GM19463 (cell line): ENCODE results near the gene MT1B.

Experiments used
- ATAC-seq: cut with Tn5 transposase; IDR thresholded peaks from one replicate; pipeline ENCODE4 v1.9.1; 2021; ENCODE audit warnings: mild to moderate bottlenecking, moderate library complexity; ENCODE audit not compliant: unreplicated experiment

The MT1B gene

DNA sequence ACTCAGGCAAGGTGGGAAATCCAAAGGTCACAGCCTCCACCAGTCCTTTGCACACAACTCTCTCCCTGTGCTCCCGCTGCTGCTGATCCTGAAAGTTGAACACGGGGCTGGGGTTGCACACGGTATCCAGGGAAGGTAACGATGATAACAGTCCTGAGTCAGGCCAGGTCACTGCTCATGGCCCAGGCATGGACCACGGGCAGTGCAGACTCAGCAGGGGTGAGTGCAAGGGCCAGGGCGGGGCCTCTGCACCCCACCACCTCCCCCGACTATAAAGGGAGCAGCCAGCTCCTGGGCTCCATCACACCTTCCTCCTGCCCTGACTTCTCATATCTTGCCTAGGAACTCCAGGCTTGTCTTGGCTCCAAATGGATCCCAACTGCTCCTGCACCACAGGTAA, at the start of gene MT1B:
MT1B (plus strand) TSS at position 301 of the 400 bp plus-strand sequence; CDS start at position 369, 68 bp downstream.
- ATAC-seq, result no peak

DNA sequence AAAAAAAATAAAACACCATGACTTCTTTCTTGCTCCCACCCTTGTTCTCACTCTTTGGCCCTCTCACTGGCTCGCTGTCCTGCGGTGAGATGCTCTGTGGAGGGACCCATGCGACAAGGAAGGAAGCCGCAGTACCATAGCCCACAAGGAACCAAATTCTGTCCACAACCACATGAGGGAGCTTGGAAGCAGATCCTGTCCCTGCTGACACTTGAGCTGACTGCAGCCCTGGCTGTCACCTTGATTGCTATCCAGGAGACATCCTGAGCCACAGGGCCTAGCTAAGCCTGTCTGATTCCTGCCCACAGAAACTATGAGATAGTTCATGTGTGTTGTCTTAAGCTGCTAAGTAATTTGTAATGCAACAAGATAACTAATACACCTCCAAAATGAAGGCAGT, 48.1 kb upstream of the MT1B start:
- no peak for ATAC-seq

DNA sequence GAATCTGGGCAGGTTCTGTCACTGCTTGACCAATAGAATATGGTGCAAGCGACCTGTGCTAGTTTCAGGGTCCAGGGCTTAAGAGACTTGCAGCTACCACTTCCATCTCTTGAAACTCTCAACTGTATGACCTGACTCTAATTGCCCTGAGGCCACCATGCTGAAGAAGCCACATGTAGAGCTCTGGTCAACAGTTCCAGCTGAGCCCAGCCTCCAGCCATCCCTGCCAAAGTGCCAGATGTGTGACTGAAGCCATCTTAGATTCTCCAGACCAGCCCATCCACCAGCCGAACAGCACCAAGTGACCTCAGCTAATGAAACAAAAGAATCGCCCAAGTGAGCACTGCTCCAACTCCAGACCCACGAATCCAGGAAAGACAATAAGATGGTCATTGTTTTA, 46.7 kb upstream of the MT1B start:
- no peak for ATAC-seq

DNA sequence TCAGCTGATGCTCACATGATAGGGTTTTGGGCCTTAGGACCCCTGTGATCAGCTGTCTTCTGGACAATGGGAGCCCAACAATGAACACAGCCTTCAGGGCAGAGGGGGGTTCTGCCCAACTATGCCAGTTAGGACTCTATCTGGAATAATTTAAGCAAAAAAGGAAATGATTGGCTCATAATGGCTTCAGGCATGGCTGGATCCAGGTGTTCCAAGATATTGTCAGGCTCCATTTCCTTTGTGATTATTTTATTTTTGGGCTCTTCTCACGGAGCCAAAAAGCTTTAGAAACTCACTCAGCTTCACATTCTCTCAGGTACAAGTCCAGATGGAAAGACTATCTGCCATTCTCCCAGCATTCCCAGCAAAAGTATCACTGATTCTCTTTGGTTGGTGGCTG, 46.2 kb upstream of the MT1B start:
- no peak for ATAC-seq

DNA sequence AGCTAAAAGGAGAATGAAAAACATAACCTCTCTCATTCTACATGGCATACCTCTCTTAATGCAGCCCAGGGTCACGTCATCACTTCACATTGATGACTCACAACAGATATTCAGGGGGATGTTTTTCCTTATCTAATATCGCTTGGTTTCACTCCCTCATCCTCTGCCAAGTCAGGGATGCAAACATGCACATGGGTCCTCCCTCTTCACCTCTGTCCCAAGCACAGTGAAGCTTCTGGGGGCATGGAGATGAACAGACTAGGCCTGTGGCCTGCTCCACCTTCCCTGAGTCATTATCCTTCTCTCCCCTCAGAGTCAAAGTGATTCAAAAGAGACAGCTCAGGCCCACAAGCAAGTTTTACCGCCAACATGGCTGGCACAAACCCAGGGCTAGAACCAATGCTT, 45.6 kb upstream of the MT1B start:
- no peak for ATAC-seq

DNA sequence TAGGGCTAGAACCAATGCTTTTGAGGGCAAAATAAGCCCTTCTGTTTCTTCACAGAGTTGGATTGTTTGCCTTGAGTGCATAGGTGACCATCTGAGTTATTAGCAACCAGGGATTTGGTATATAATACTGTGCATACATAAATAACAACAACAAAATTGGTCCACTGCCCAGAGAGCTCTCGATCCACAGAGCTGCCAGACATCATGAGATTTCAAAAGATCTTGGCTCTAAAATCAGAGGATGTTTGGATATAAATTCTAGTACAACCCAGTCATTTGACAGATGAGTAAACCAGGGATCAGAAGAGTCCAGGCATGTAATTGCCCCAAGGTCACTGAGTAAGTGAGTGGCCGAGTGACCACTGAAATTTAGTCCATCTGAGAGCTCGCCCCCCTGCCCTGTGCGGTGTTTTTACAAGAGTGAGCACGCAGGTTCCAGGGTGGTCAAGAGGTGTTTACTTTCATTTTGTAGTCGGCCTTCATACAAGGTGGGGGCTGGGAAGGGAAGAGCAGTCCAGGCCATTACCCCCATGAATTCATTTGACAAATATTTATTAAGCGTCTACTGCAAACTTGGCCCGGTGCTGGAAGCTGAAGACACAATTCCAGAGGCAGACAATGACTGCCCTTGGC, 45.1 kb upstream of the MT1B start:
- ATAC-seq, result no peak

DNA sequence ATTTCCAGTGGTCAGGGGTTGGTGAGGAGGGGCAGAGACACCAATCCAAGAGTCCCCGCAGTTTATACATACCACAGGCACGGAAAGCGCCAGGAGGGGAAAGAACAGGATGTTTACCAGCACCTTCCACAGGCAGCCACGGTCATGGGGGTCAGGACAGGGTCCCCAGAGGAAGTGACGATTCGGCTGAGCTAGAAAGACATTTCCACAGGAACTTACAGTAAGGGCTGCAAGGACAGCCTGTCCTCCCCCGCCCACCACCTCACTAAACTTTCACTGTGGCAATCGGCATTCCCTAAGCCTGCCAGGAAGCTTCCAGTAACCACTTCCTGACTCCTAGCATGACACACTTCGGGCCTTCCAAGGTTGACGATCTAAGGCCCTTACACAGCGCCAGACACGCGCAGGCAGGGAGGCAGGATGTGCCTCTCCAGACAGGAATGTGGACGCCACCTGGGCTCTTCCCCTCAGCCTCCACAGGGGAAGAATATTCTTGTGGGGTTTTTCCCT, 44.5 kb upstream of the MT1B start:
- no peak for ATAC-seq

DNA sequence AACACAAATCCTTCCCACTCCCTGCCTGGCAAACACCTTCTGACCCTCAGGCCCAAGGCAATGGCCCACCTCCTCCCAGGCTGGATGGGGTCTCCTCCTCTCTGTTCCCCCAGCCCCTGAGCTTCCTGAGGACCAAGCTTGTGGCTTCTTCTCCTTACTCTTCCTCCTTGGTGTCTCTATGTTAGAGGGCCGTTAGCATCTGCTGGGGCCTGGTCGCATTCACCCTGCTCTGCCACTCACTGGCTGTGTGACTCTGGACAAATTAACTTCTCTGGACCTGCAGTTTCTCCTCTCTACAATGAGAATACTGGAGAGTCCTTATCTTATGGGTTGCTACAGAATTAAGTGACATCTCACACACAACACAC, 44.0 kb upstream of the MT1B start:
- ATAC-seq, result no peak

DNA sequence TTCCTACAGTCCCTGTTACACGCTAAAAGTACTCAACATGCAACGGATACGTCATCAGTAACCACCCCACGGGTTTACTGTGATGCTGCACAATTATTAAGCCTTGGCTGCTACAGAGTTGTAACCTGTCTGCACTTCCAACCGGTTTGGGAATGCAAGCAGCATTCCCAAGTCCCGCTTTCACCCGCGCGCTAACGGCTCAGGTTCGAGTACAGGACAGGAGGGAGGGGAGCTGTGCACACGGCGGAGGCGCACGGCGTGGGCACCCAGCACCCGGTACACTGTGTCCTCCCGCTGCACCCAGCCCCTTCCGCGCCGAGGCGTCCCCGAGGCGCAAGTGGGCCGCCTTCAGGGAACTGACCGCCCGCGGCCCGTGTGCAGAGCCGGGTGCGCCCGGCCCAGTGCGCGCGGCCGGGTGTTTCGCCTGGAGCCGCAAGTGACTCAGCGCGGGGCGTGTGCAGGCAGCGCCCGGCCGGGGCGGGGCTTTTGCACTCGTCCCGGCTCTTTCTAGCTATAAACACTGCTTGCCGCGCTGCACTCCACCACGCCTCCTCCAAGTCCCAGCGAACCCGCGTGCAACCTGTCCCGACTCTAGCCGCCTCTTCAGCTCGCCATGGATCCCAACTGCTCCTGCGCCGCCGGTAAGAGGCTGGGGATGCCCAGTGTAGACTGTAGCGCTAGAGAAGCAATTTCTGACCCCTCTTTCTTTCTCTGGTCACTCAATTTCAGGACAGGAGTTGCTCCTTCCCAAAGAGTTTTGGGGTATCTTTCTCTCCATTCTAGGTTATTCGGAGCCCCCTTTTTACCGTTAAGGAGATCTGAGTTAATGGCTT, 43.4 kb upstream of the MT1B start, which contains the start of gene MT2A:
MT2A (plus strand) TSS at position 542 of the 833 bp plus-strand sequence; CDS start at position 614, 72 bp downstream.
- peak; percentile 86 for ATAC-seq

DNA sequence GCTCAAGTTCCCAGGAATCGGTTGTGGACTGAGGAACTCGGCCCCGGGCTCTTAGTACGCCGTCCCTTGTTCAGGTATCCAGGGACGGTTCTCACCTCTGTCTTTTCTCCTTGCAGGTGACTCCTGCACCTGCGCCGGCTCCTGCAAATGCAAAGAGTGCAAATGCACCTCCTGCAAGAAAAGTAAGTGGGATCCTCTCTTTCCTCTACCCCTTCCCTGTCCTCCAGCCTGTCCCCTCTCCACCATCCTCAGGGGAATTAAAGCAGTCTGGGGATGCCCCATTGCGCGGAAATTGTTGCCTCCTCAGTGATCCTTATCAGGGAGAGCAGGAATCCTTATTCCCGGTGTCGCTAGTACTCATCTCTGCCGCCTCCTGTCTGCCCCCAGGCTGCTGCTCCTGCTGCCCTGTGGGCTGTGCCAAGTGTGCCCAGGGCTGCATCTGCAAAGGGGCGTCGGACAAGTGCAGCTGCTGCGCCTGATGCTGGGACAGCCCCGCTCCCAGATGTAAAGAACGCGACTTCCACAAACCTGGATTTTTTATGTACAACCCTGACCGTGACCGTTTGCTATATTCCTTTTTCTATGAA, 42.7 kb upstream of the MT1B start:
- no peak for ATAC-seq

DNA sequence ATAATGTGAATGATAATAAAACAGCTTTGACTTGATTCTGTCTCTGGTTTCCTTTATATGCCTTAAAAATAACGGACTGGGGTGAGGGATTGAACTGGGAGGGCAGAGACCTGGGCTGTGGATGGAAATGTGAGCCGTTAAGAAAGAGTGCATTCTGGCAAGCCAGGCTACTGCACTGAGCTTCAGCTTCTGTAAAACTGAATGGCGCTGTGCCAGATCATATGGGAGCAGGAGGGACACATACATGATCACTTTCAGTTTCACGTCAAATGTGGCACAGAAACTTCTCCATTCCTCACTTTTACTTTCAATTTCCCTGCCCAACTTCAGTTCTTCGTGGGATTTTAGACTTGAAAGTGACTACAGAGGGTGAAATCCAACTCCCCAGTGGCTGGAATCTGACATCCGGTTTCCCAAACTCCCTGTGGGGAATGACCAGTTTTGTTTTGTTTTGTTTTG, 42.2 kb upstream of the MT1B start:
- peak; percentile 28 for ATAC-seq

DNA sequence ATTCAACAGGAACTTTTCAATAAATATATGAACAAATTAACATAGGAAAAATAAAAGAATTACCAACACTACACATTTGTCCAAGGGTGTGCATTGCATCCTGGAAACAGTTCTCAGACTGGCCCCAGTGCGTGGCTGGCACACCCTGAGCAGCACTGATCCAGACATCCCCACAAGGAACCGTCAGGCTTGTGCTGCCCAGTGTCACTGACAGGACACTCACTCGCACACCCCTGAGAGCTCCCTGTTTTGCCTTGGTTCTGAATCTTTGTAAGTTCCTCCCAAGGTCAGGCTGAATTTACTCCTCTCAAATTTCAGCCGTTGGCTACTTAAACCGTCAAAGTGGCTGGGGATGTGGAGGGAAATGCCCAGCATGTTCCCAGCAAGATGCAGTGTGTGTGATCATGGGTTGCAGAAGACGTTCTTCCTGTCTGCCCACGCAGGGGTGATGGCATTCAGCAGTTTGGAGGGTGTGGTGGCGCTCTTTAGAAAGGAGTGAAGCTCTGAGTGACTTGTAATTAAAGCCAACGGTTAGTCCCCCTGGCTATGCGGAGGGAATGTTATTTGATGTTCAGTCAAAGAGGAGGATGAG, 41.6 kb upstream of the MT1B start:
- peak; percentile 22 for ATAC-seq

DNA sequence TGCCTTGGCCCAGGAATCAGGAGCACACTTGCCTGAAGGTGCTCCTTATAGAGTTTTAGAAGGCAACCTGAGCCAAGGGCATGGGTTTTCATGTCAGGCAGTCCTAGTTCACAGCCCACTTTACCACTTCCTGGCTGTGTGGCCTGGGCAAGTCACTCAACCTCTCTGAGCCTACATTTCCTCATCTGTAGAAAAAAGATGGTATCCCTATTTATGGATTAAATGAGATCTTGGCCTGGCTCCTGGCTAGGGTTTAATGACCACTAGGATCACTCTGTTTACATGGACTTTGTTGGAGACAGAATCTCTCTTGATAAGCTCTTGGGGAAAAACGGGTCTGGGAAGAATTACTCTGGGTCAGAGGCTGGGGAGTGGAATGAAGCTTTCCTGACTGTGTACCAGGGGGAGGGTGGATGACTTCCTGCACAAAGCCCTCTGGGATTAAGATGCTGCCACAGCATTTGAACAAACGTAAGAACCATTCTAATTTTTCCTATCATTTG, 41.0 kb upstream of the MT1B start:
- ATAC-seq, result no peak

DNA sequence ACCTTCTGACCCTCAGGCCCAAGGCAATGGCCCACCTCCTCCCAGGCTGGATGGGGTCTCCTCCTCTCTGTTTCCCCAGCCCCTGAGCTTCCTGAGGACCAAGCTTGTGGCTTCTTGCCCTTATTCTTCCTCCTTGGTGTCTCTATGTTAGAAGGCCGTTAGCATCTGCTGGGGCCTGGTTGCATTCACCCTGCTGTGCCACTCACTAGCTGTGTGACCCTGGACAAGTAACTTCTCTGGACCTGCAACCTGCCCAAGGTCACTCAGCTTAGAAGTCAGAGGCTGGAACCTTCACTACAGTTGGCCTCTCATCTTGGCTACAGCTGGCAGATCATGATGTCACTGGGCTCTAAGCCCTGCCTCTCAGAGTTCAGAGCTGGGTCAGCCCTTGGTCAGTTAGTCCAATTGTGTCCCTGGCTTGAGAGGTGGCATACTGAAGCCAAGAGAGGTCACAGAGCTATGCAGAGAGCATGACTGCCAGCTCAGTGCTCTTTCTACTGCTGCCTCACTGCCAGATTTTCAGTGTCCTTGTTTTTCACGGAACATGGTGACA, 40.3 kb upstream of the MT1B start:
- ATAC-seq, result no peak

DNA sequence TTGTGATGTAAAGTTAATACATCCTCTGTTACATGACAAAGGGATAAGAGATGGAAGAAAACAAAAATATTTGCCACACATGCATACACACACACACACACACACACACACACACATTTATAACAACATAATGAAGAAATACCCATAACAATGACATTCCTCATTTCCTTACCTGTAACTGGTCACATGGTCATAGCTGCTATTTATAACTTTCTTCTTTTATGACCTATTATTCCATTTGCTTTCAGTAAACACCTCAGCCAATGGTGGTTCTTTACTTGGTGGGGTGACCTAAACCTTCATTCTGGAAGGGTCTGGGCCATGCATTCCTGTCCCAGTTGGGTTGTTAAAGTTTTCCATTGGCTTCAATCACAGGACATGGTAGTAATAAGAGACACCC, 38.0 kb upstream of the MT1B start:
- ATAC-seq, result no peak

DNA sequence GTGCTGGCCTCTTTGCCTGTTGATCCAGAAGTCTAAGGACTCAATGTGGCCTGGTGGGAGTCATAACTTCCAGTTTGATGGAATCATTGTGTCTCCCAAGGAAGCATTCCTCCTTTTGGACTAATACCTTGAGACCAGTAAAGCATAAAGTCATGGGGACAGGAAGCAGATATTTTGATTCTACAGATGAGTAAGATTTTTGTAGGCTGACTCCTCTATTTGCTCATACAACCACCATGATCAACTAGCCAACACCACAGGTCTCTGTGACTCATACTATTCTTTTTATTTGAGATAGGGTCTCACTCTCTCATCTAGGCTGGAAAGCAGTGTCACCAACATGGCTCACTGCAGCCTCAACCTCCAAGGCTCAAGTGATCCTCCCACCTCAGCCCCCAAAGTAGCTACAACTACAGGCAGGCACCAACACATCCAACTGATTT, 37.1 kb upstream of the MT1B start:
- ATAC-seq, result no peak

DNA sequence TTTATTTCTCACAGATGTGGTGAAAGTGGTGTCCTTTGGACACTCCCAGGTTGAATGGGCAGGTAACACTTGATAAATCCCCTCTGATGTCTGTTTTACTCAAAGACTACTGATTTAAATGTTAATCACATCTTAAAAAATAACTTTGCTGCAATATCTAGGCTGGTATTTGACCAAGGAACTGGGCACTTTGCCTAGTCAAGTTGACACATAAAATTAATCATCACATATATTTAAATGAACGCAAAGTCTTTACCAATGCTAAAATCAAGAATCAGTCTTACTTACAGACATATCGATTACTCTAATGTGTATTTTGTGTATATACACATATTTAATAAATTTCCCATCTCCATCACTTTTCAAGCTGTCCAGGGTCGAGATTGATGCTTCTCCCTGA, 36.3 kb upstream of the MT1B start:
- no peak for ATAC-seq

DNA sequence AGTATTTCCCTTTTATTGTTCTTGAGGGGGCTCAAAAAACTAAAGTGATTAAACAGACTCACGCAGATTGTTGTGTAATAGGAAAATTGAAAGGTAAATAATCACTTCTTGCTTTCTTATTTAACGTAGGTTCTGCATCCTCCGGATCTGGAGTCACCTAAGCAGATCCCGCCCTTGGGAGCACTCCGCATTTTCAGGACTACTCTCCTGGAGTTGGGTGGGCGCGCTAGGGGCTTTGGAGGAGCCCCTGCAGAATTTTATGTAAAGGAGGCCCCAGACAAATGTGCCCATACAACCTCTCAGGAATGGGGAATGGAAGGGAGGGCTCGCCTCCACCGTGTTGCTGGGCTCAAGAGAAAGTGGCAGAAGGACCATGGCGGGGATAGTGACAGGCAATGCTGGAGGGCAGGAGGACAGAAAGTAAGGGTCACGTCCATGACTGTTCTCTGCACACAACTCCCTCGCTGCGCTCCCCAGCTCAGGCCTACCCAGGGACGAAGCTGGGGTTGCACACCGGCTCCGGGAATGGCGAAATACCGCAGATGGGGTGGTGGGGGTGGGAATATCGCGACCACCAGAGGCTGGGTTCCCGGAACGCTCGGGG, 35.0 kb upstream of the MT1B start:
- ATAC-seq, result no peak

DNA sequence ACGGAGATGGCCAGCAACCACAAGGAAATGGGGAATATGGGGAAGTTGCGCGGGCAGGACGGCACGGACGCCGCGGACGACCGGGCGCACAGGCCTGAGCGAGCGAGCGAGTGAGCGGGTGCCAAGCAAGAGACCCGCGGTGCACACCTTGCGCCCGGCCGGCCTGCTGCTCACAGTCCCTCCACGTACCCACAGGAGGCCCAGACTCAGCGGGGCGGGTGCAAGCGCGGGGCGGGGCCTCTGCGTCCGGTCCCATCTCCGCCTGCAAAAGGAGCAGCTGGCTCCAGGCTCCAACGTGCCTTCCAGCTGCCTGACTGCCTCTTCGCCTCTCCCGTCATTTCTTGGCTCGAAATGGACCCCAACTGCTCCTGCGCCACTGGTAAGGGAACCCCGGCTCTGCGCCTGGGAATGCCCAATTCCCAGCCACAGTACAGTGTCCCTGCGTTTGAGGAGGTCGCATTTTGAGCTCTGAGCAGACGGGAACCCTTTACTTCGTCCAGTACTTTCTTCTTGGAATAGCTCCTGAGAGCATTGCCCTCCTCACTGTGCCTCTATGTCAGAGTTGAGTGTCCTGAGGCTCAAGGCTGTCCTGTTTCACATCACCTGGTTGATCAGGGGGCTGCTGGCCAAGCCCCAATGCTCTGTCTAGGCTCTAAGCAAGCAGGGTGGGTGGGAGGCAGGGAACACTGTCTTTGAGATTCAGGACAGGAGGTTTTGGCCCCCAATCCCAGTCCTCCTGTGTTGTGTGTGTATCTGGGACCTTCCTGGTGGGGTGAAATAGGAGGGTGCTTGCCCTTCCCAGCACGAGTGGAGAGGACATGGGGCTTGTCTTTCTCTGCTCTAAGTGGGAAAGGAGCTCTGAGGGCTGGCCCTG, 34.2 kb upstream of the MT1B start:
- peak; percentile 66 for ATAC-seq
